HG02623 (cell line): ENCODE measurements around the gene BATF.

Source experiments
- ATAC-seq: cut with Tn5 transposase; IDR thresholded peaks from one replicate; pipeline ENCODE4 v1.9.1; 2021; ENCODE audit warnings: moderate library complexity; ENCODE audit not compliant: unreplicated experiment

Gene BATF

DNA sequence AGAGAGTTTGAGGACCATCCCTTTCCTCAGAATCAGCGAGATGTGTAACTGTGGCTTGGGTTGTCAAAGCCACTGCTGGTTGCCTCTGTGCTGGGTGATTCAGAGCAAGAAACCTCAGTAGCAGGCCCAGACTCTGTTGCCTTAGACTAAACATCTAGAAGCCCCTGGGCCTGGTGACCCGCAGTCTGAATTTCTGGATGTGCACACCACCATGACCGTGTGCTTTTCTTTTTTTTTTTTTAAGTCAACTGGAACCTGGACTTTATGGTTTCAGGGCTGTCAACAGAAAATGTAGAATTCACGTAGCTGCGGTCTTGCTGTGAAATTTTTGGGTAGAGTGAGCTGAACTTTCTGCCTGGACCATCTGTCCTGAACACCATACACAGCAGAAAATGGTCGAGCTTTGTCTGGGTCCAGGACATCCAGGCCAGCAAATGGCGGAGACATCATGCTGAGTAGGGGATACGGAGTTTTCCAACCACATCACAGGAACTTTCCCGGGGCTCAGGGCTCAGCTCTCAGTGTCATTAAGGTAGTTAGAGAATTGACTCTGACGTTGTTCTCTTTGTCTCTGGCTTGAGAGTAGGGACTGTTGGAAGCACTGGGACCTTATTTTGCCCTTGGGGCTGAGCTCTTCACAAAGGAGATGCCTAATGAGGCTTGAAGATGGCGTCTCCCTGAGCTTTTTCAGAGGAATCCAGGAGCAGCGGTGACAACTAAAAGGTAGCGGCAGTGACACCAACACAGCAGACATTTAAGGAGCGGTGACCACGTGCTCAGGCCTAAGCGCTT lies 23.0 kb upstream of the BATF start:
- ATAC-seq = no peak

DNA sequence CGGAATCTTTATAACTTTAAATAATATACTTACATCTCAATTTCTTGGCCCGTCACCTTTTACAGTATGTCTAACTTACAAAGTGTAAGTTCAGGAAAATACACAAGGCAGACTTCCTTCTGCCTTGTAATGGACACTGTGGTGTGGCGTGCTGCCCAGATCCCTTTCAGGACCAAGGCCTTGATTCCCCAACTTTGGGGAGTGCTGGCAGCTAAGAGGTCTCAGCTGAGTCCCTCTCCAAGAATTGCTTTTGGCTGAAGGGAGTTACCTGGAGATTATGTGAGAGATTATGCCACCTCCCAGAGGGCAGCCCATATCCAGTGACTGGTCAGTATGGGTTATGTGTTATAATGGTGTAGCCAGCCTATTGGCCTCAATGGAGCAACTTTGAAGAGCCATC lies 21.2 kb upstream of the BATF start:
- ATAC-seq = no peak

DNA sequence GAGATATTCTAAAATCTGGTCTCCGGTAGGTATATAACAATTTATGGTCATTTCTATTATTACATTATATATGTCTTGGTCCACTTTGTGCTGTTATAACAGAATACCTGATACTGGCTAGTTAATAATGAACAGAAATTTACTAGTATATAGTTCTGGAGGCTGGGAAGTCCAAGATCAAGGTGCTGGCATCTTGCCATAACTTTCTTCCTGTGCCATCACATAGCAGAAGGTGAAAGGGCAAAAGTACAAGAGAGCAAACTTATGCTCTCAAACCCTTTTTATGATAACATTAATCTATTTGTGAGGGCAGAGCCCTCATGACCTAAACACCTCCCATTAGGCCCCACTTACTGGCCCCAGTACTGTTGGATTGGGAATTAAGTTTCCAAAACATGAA lies 17.9 kb upstream of the BATF start:
- ATAC-seq = no peak

DNA sequence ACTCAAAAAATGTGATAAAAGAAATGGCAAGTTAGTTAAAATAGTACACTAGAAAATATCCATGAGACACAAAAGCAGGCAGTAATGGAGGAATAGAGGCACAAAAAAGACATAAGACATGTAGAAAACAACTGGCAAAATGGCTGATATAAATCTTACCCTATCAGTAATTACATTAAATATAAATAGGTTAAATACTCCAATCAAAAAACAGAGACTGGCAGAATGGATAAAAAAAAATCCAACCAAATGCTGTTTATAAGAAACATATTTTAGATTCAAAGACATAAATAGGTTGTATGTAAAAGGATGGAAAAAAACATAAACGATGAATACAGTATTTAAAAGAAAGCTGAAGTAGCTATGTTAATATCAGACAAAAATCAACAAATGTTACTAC lies 15.3 kb upstream of the BATF start:
- ATAC-seq = no peak

DNA sequence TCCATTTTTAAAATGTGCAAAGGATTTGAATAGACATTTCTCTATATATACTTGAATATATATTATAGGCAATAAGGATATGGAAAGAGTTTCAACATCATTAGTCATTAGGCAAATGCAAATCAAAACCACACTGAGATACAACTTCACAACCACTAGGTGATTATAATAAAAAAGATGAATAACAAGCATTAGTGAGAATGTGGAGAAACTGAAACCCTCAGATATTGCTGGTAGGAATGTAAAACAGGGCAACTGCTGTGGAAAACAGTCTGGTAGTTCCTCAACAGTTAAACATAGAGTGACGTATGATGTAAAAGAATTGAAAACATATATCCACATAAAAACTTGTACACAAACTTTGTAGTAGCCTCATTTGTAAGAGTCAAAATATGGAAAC lies 11.7 kb upstream of the BATF start:
- no peak for ATAC-seq

DNA sequence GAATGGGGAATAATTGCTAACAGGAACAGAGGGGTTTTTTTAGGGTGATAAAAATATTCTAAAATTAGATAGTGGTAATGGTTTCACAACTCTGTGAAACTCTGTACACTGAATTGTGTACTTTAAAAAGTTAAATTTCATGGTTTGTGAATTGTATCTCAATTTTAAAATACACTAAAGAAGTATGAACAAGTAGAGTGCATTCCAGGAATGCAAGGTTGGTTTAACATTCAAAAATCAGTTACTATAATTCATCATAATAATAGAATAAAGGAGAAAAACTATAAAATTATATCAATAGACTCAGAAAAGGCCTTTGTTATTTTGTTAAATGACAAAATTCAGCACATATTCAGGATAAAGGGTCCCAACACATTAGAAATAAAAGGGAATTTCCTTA lies 11.1 kb upstream of the BATF start:
- no peak for ATAC-seq

DNA sequence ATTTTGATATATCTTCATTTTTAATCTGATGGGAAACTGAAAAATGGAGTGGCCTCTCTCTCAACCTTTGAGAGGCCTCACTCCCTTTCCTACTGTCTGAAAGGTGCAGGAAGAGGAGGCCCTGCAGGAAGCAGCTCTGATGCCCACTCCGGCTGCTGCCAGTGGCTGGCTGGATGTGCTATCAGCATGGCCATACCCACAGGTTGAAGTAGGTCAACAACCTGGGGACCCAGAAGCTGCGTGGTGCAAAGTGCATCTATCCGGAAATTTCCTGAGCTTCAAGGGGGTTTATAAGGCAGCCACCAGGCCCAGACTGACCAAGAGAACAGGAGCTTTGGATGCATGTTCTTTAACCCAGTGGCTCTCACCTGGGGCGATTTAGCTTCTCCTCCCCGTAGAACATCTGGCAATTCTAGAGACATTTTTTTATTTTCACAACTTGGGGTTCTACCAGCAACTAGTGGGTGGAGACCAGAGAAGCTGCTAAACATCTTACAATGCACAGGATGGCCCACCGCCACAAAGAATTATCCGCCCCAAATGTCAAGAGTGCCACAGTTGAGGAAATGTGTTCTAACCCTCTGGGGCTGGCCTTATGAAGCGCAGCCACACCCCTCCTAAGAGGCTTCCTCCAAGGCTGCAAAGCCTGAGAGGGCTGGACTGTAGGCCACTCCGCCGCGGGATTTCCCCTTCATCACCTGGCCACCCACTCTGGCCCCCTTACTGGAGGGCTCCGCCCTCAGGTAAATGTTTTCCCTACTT lies 8.2 kb upstream of the BATF start:
- no peak for ATAC-seq

DNA sequence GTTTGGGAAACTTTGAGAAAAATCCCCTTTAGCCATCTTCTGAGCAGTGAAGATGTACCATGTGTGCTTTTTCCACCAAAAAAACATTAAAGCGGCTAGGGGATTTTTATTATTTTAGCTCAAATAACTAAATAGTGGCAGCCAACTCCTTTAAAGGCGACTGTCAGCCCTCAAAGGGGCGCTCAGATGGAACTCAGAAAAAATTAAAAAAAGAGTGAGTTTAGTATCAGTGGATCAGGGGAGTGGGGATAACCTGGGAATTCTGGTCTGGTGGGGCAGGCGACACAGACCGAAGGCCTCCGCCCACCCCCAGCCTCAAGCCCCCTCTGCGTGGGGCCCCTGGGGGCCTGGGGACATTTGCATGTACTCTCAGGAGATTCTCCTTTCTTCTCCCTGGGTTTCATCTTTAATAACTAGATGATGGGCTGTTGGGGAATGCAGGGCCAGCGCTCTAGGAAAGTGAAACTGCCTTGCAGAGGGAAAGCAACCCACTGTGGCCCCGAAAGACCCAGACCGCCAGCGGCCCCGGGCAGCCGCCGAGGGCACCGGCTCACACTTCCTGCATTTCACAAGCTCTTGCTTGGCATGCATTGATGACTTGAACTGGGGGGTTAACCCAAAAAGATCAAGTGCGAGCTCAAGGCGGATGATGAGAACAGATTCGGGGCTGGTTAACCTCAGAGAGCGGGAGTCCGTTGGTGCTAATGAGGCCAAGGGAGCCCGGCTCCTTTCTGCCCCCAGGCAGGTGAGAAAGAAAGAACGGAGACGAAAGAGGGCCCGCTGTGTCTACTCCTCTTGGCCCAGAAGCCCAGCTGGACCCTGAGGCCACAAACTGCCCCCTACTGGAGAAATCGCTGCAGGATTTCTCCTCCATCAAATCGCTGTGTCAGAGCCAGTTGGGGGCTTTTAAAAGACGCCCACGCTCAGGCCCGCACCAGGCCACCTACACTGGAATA lies 7.3 kb upstream of the BATF start:
- no peak for ATAC-seq

DNA sequence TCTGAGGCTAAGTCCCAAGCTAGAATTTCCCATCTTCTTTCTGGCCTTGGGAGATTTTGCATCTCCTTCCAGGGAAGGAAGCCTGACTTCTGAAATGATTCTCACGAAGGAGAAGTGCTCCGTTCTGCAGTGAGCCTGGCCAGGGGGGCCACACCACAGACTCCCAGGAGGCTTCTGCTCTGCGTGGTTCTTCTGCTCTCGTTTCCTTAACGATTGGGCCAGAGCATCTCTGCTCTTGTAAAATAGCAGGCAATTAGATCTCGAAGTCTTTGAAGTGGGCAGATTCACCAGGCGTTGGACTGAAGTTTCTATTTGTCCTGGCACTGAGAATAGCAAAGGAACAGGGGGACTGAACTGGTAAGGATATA lies 6.7 kb upstream of the BATF start:
- ATAC-seq = no peak

DNA sequence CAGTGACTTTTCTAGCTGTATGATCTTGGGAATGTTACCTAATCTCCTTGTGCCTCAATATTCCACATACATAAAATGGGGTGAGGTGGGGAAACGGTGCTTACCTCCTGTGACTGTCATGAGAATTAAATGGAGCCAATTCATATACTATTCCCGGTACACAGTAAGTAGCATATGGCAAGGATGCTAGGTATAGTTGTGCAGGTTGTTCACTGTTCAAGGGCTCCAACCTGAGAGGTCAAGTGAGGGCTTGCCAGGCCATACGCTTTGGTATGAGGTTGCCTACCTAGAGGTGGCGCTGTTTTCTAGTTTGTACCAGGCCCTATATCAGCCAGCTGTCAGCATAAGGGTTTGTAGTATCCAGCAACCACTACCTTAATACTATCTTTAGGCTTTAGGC lies 3.6 kb upstream of the BATF start:
- ATAC-seq = no peak

DNA sequence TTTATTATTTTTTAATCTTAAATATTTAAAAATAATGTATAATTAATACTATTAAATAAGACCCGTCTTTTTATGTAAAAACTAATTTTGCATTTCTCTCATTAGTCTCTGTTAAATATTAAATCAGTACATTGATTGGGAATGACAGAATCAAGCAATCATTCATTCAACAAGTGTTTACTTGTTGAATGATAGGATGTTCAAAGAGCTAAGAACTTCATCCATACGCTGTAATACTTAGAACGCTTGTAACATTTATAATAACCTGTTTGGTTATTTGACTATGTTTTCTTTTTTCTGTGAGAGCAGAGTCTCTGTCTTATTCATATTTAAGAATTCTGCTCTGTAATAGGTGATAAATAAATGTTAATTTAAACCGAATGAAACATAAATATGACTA lies 2.9 kb upstream of the BATF start:
- ATAC-seq = no peak

DNA sequence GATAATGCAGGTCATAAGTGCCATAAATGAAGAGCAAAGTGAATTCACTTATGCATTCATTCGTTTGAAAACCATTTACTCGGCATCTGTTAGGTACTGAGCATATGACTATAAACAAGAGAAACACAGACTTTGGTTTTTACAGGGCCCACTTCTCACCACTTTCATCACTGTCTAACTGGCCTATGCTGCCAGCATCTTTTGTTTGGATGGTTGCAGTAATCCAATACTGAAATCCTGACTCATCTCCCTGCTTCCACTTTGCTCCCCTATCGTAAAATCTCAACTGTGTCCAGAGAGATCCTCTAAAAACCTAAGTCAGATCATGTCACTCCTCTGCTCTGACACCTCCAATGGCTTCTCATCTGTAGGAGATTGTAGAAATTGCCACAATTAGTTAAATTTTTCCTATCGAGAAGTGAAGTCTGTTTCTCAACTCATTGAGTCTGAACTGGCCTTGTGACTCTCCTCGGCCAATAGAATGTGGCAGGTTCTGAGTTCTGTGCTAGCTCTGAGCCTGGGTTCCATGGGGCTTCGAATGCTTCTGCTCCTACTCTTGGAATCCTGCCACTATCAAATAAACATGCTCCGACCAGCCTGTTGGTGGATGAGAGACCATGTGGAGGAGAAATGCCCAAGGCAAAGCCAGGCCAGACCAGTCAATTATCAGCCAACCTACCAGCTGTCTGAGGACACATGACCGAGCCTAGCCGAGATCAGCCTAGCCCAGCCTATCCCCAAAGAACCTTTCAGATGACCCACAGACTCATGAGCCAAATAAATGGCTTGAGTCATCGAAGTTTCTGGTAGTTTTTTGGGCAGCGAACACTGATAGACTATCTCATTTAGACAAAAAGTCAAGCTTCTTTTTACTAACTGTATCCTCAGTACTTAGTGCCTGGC lies 2.2 kb upstream of the BATF start:
- no peak for ATAC-seq

DNA sequence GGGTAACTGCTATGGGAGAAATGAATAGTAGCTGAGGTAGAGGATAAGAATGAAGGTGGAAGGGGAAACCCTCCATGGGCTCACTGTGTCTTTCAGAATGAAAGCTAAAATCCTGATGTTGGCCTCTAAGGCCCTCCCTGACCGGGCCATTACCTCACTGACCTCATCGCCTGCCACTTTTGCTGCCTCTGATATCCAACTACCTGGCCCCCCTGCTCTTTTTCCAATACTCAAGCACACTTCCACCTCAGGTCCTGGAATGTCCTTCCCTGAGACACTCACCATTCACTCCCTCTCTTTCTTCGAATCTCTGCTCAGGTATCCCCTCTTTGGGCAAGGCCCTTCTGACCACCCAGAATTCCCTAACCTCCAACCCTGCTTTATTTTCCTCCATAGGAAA lies 1.4 kb upstream of the BATF start:
- no peak for ATAC-seq

DNA sequence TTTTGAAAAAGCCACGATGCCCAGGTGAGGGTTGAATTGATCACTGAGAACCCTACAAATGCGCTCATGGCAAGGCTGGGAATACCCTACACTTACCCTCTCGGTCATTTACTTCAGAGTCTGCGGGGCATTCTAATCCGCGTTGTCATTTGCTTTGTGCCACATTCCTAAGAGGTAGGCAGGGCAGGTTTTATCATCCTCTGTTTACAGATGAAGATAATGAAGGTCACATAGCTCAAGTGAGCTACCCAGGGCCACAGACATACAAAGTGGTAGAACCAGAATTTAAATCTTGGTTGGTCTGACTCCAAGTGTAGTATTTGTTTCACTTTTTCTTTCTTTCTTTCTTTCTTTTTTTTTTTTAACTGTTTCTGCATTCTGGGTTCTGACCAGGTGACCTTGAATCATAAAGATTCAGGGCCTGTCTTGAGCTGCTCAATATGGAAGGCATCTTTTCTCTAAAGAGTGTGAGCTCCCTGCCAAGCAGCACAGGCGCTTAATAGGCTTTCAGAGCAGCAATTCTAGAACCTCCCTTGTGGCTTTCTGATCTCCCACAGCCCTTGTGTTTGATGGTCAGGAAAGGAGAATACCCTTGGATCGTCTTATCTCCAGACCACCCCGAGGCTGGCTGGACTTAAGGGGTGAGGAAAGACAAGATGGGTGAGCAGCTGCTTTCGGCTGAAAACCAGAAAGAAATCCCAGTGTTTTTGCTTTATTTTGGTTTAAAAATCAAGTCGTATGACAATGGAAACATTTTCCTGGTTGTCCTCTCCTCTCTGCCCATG lies 662 bp upstream of the BATF start:
- peak; percentile 22 for ATAC-seq

DNA sequence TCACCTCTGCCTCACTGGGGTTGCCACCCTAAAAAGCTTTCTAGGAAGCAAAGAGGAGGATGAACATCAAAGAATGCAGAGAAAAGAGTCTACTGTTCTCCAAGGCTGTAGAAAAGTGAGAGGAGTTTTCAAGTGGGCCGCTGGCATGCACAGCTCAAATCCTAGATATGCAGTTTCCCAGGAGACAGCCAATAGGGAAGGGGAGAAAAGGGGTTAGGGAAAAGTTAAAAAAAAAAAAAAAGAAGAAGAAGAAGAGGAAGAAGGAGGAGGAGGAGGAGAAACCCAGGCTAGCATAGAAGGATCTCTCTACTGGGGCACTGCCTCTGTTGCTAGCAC lies 682 bp downstream of the BATF start:
- ATAC-seq = no peak

DNA sequence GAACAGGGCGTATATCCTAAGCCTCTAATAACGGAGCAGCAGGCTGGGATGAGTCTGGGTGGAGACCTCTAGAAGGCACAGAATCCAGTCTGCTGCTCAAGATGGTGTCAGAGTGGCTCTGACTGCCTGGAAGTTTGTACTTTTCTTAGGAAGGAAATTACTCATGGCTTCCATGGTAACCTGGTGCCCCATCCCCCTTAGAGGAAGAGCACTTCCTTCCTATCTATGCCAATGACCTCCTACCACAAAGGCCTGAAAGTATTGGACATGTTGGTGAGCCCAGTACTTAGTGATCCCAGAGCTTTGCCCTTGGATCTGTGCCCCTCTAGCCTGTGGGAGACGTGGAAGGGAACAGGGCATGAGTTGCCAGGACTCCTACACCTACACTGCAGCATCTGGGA lies 1.5 kb downstream of the BATF start:
- no peak for ATAC-seq

DNA sequence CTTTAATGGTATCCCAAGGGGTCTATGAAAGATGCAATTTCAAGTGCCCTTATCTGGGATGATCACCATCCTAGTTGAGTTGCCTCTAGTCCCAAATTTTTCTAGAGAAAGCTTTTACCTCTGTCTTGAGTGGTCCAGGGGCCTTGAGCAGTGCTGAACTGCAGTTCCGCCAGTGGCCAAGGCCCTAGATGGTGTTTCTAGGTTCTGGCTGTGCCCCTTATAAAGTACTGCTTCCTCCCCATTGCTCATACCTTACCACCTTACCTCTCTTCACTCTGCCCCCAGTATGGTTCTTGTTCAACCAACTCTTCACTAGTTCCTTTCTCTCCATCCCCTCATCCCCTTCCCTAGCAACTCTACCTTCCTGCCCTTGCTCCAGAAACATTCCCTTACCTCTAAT lies 3.7 kb downstream of the BATF start:
- ATAC-seq = no peak

DNA sequence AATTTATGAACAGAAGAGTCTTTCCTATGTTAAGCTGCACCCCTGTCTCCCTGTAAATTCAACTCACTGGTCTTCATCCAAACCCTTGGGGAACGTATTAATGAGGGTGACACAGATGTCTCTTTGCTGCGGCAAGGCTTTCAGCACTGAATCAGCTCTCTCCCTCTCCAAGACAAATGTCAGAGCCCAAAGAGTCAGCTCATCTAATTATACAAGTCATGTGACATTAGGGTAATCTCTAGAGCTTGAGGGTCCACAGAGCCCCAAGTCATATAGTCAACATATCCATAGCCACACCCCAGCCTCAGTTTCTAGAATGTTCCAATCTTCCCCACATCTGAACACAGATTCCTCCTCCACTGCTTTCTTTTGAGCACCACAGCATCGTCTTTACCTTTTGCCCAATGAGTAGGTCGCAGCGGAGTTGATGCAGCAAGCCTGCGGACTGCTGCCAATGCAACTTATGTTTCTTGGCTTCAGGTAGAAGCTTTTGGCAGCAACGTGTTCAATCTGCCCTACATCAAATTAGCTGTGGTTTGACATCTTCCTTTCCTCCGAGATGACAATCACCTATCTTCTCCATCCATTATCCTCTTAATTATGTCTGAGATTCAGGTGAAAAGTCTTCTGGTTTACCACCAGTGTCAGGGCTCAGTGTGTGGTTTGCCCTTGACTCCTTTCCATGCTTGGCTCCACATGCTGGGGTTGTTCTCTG lies 5.3 kb downstream of the BATF start:
- ATAC-seq = no peak

DNA sequence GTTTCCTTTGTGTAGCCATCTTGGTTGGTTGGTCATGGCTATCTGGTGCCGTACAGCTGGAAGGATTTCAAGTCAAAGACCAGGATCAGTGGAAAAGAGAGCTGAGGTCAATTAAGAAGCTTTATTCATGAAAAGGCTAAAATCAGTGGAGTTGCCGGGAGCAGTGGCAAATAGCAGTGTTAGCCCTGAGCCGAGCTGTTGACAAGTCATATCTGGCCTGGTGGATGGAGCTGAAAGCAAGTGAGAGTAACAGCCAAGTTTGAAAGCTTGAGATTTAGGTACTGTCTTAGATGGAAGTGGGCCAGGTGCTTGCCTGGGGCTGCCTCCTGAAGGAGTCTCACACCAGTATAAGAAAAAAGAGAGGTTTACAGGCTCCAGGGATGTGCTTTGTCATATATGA lies 9.0 kb downstream of the BATF start:
- ATAC-seq = no peak
